ENCODE results near the gene TBCD.

- TF ChIP-seq CTCF (IDR thresholded peaks at IDR 0.05; ENCODE audit: poor library complexity, severe bottlenecking), result no peak
- no peak for TF ChIP-seq MXI1 (conservative IDR thresholded peaks at IDR 0.05; ENCODE audit: poor library complexity, severe bottlenecking)
- TF ChIP-seq EP300 (conservative IDR thresholded peaks at IDR 0.05; ENCODE audit: poor library complexity, severe bottlenecking), result no peak
- TF ChIP-seq EZH2 (IDR thresholded peaks at IDR 0.05; ENCODE audit: borderline replicate concordance, insufficient read depth, low read length, poor library complexity, severe bottlenecking), result no peak
- no peak for TF ChIP-seq POLR2AphosphoS5 (IDR thresholded peaks at IDR 0.05)
- TF ChIP-seq SMC3 (conservative IDR thresholded peaks at IDR 0.05; ENCODE audit: poor library complexity), result no peak
- no peak for TF ChIP-seq RAD21 (conservative IDR thresholded peaks at IDR 0.05)
- no peak for TF ChIP-seq REST (IDR thresholded peaks at IDR 0.05; ENCODE audit: borderline replicate concordance)
- TF ChIP-seq TAF1 (IDR thresholded peaks at IDR 0.05; ENCODE audit: low read depth), result no peak
These were observed 121.7 kb downstream of the TBCD start for GRCh38 chr17:82873521-82873920.

Data from neural cell (in vitro differentiated cells).